ENCODE measurements around the gene TBC1D22A.

The TBC1D22A gene

DNA sequence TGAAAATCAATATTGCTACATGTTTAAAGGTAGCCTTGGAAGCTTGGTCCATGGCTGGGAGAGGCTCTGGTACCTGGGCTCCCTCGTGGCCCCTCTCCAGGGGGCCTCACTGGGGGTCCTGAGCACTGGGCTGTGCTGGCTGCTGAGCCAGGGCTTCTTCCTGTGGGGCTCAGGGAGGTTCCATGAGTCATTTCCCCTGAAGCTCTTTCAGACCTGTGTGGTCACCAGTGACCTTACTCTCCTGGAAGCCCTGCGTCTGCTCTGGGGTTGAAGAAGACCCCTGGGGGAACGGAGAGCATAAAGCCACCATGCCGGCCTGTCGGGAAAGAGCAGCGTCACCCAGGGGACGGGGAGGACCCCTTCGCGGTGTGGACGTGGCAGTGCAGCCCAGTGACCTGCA, 389.0 kb downstream of the TBC1D22A start:
- DNase-seq, result no peak

GRCh38 chr22:47152236-47152635, 389.8 kb downstream of the TBC1D22A start:
- DNase-seq, result no peak

GRCh38 chr22:47152938-47153337, 390.5 kb downstream of the TBC1D22A start:
- no peak for DNase-seq

DNA sequence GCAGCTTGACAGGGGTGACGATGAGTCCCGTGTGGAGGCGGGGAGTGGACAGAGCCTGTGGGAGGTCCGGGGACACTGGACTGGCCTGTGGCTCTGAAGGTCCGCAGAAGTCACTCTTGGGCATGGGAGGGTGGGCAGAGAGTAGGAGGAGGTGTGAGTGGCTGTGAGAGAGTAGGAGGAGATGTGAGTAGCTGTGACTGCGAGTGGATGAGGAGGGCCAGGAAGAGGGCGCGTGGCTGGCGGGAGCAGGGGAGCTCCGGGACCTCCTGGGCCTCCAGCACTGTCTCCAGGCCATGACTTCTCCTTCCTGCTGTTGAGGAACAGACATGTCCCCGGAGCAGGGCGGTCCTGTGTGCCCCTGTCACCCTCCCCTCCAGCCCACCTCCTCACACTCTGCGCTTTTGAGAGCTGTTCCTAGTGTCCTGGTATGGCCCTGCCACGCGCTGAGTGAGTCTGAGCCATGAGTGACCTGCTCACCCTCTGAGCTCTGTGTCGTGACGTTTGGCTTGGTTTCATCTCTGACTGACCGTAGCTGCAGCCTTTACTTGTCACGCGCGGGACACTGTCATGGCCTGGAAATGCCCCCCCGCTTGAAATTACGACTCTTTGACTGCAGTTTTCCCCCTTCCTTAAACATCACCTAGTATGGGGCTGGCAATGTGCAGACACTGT, 391.5 kb downstream of the TBC1D22A start:
- DNase-seq, result no peak

- no peak for DNase-seq
Measured at GRCh38 chr22:47154621-47155081, 392.2 kb downstream of the TBC1D22A start.

GRCh38 chr22:47155131-47155885, 392.9 kb downstream of the TBC1D22A start:
- no peak for DNase-seq

GRCh38 chr22:47155912-47156311, 393.5 kb downstream of the TBC1D22A start:
- no peak for DNase-seq

DNA sequence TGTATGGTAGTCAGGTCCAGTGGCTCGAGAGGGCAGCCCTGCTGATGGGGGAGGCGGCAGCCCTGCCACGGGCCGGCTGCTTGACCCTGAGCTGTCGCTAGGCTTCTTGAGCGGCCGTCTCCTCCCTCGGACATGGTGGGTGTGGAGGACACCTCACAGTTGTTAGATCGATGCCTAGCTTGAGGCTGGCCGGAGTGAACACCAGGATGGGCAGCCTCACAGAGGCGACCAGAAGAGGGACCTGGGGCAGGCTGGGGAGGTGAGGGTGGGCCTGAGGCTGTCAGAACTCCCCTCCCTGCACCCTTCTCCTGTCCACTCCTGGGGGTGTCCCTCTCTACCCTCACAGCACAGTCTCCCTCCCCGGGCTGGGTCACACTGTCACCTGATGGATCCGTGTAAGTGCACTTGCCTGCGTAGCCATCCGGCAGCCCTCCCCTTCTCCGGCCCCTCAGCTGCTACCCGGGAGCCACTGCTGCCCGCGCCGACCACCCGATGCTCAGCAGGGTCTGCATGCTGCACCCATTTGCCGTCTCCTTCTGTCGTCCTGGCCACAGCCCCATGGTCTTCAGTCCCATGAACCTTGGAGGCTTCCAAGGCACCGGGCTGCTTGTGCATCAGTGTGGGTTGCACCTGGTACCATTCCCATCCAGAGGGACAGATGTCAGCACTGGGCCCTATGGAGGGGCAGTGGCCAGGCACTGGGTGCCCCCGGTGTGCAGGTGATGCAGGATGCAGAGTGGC, 394.1 kb downstream of the TBC1D22A start:
- DNase-seq, result no peak

DNA sequence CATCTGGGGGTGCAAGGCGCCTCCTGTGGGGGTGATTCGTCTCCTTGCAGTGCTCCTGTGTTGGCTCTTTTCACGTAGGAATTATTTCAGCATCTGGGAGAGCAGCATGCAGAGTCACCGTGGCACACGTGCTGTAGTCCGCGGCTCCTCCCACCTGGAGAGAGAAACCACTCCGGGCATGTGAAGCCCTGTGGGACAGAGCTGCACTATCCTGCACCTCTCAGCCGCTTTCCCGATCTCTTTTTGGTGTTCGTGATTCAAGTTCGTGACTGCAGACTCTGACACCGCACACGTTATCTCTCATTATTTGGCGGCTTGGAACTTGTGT, 394.6 kb downstream of the TBC1D22A start:
- no peak for DNase-seq

DNA sequence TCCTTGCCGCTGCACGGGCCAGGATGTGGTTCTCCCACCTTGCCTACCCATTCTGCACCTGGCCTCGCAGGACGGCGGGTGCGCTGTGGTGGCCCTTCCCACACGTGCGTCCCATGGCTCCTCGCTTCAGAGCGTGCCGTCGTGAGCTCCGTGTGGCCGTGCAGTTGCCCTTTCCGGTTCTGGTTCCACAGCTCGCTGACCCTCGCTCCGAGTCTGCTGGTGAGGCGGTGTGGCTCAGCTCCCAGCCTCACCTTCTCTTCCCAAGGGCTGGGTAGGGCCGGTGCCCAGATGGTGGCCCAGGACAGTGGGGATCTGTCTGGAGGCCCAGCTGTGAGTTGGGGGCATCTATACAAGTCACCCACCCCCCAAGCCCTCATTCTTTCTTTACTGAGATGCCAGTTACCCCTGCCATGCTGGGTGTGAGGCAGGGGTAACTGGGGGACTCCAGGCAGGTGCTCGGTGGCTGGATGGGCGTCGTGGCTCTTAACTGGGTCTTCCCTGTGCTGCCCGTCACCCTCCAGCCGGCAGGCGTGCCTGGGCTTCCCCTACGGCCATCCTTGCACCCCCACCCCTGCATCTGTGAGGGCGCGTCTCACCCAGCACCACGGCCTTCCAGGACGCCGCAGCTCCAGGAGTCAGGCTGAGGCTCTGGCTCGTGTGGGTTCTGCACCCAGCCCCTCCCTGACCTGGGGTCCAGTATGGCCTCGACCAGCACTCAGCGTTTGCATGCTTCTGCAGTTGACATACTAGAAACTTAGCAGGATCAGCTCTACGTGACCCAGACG, 395.2 kb downstream of the TBC1D22A start:
- no peak for DNase-seq

- DNase-seq, result no peak
Measured at GRCh38 chr22:47158457-47158856, 396.0 kb downstream of the TBC1D22A start.

- DNase-seq, result no peak
Measured at GRCh38 chr22:47159592-47159991, 397.1 kb downstream of the TBC1D22A start.

DNA sequence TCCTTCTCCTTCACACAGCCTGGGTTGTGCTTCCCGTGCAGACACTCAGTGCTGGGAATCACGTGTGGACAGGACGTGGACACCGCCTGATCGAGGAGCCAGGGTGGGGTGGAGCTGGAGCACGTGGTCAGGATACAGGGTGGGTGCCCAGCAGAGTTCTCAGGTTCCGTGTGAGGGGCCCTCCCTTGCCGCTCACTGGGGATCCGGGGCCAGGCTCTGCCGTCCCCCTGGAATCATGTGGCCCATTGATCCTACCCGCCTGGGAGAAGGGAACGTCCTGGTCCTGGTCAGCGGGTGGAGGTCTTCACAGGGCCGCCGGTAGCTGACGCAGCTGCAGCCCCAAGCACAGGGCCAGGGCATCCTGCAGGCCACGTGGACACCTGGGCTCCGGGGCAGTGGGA, 397.7 kb downstream of the TBC1D22A start:
- no peak for DNase-seq

GRCh38 chr22:47160781-47161520, 398.5 kb downstream of the TBC1D22A start:
- DNase-seq, result no peak

DNA sequence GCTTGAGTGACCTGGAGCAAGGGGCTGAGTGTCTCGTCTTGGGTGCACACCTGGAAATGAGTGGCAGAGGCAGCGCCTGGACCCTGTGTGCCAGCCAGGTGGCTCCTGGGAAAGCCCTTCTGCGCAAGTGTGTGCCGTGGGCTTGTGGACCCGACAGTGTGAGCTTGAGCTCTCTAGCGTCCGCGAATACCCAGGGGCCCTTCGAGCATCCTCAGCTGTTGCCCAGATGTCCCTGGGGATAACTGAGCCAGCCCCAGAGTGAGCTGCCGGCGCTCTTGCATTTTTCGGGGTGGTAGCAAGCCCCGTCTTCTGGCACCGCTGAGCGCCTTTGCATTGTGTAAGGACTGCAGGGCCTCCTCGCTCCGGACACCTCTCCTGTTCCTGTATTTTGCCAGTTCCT, 399.2 kb downstream of the TBC1D22A start:
- no peak for DNase-seq

DNA sequence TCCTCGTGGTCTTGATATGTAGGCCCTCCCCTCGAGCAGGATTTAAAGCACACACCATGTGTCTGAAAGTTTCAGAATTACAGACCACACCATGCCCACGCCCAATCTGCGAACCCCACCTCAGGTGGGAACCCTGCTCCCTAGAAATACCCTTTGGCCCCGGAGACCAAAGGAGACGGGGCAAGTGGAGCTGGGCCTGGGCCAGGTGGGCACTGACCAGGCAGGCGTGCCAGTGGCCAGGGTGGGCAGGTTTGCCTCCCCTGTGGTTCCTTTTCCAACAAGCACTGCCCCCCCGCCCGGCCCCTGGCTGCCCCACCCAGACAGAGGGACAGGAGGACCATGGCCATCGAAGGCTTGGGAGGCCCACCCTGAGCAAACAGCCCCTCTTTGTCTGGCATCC, 400.4 kb downstream of the TBC1D22A start:
- DNase-seq, result no peak

- DNase-seq, result no peak
Measured at GRCh38 chr22:47163481-47163855, 401.0 kb downstream of the TBC1D22A start.

DNA sequence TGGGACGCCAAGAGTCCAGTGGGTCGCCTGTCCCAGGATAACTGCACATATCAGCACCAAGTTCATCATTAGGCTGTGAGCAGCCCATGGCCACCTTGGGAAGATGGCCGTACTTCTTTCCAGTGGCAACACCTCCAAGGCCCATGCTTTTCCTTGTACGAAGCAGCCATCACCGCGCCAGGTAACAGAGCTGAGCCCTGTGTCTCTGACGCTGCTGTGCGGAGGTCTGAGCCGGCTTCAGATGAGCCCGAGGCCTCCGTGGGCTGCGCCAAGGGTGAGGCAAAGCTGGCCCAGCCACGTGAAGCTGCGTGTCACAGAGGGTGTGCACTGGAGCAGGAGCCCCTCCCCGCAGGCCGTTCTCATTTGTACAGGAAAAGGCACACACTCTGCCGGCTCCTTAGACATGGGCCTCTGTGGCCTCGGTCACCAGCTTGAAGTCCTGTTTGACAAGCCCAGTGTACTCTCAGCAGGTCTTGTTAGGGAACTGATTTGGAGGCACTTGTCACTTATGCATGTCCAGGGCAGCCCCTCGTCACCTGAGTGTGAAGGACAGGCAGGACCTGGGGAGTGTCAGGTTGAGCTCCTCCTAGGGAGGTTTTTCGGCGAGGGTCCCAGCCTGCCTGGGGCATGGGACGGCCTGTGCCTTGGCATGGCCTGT, 401.5 kb downstream of the TBC1D22A start:
- DNase-seq, result no peak

DNA sequence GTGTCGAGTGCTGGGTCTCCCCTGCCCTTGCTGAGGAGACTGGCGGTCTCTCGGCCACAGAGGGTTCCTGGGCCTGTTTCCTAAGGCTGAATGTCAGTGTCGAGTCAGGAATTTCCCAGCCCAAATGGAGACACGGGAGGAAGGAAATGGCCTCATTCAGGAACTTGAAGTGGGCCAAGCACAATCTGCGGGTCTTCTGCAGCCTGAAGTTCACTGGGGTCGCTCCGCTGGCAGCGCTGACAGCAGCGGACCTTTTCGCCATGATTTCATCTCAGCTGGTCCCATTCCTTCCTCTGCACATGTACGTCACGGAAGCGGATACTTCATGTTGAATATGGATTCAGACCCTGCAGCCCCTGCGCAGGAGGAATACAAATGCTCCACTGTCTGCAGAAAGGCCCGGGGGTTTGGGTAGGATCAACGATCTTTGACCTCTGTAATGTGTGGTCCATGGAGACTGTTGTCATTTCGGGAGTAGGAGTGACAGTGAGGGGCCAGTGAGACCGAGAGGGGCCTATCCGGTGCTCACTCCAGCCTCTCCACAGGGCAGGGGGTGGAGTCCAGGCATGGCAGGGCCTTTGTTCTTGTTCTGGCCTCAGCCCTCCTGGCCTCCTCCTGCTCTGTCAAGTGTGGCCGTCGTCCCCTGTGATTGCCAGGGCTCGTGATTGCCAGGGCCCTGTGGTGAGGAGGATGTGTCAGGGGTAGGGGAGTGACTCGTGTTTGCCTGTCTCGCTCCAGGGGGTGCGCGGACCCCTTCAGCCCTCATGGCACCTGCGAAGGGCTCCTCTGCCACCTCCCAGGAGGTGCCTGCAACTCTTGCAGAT, 402.3 kb downstream of the TBC1D22A start:
- no peak for DNase-seq

- no peak for DNase-seq
Measured at GRCh38 chr22:47165338-47166032, 403.0 kb downstream of the TBC1D22A start.
